ENCODE data around the gene THRB.

THRB gene

DNA sequence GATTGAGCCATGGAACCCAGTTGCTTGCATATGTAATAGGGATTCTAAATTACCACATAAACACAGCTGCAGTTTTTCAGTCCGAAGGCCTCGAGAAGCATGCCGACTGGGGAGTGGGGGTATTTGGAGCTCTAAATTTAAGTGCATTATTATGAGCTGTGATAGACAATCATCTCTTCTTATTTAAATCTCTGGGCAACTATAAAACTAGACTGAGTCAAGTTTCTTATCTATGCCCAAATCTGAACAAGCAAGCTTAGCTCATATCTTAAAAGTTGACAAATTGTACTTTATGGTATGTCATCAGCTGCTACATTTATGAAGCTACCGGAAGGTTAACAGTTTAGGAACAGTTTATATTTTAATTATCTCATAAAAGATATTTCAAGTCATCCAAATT, 19.5 kb upstream of the THRB start:
- Histone ChIP-seq H3K27ac (no peak overlapping the region), H3K4me3 (no peak overlapping the region)

DNA sequence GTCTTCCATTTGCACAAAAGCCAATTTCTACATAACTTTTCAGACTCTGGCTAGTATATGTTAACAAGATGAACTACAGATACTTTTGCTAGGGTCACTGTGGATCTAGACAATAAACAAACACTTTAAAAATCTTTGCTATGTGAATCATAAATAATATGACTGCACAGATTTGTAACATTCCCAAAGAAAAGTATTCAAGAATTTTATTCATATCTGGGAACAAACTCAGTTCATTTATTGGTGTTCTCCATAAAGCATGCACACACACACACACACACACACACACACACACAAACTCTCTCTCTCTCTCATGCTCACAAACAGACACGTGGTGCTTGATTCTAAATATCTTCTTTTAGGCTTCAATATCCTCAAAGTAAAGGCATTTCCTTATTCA, 18.8 kb upstream of the THRB start:
- Histone ChIP-seq H3K27ac (no peak overlapping the region), H3K4me3 (no peak overlapping the region)

DNA sequence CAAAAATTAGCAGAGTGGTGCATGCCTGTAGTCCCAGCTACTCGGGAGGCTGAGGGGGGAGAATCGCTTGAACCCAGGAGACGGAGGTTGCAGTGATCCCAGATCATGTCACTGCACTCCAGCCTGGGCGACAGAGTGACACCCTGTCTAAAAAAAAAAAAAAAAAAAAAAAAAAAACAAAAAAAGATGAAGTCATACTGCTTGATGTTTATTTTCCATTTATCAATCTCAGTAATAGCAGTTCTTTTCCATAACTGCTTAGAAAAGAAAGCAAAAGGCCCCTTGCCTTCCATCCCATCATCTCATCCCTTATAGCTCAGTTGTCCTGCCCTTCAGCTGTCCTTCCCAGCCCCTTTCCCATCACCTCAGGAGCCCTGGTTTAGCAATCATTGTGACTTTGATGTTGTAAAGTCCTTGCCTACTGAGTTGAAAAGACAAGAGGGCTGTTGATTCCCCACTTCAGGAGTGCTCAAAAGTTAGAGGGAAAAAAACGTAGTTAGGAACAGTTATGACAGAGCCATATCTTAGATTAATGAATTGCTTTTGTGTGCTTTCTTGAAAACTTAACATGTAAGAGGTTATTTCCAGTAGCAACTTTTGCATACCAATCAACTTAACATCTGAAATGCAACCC, 18.0 kb upstream of the THRB start:
- Histone ChIP-seq H3K4me3 (no peak overlapping the region), H3K27ac (no peak overlapping the region)

DNA sequence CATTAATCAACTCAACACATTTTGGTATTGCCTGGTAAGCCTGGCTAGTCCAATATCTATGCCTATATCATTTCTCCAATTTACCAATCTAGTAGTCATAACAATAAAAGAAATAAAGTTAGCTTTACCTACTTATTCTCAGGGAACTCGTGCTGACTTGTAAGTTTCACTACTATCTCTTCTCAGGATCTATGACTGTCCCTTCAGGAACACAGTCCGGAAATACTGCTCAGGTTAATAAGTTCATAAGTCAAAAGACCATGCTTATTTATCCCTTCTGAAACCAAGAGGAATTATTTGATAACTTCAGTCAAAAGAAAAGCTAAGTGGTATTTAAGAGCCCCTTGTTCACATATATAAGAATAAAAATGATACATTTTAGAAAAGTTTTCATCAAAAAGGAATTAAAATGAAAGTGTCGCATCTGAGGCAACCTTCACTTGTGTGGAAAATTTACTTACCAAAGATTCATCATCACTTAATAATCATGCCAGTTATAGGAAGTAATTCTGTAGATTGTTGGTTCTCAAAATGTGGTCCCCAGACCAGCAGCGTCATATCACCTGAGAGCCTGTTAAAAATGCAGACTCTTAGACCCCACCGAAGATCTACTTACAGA, 15.5 kb upstream of the THRB start:
- H3K27ac ChIP-seq = no peak overlapping the region
- H3K4me3 ChIP-seq = no peak overlapping the region

DNA sequence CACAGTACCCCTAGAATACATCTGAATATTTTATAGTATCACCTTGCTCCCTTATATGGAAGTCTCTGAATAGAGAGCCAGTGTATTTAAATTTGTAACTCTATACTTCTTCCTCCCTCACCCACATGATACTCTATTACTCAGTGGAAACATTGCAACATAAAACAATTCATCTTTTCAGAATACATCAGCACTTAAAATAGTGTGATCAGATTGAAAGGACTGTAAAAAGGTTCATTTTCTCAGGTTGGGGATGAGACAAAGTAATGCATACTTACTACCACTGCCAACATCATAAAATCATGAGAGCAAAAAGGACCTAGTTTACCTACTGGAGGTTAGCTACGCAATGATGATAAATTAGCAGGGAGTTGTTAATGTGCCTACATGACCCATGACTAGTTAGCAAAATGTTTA, 13.8 kb upstream of the THRB start:
- Histone ChIP-seq H3K4me3 (no peak overlapping the region), H3K27ac (peak overlapping the region in 2 of 21 experiments; percentile 32 to 74)

DNA sequence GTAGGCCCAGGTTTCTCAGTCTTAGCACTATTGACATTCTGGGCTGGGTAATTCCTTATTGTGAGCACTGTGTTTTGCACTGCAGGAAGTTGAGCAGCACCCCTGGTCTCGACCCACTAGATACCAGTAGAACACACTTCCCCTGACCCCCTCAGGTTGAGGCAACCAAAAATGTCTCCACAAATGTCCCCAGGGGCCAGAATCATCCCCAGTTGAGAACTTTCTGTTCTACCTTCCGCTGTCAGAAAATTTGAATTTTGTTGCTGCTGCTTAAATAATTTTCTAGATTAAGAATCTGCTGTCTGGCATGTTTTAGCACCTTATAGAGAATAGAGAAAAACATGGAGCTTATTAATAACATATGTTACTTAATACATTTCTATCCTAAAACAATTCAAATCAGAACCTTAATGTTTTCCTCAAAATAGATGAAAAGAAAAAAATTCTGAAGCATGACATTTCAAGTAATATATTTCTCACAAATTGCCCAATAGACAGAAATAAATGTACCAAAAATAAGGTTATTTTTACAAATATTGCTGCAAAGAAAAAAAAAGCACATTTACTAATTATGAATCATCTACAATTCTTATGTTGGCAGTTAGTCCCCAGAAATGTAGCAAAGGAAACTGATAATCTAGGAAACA, 13.2 kb upstream of the THRB start:
- peak overlapping the region in 6 of 21 experiments; percentile 13 to 74 (median 34) for H3K27ac ChIP-seq

DNA sequence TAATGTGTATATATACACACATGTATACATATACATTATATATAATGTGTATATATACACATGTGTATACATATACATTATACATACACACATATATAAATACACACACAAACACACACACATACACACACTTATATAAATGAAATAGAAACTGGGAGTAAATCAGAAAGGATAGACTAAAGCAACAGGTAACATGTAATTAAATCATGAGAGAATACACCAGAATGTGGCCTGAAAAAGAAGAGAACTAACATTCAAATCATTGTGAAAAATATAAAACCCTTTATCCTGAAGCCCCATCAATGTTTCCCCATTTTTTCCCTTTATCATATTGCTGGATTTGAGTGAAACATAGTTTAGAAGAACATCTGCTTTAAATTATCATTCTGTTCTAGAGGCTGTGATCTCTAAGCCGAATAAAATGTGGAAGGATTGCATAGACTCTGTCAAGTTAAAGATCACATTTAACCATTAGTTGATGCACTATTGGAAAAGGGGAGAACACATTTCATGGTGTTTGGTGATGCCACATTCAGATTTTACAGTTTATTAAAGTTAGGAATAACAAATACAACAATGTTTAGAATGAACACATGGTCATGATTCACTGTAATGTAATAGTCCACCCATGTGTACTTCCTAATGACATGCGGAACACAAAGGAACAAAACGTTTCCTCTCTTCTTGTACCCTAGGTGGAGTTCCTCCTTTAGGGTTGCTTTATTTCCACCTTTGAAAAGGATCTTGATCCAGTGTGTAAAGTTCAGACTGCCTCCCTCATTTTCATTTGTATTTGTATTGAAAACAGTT, 12.5 kb upstream of the THRB start:
- Histone ChIP-seq H3K4me3 (no peak overlapping the region), H3K27ac (peak overlapping the region in 6 of 21 experiments; percentile 13 to 74 (median 34))

More for the DNA sequence above, 13.2 kb upstream of the THRB start:
- no peak overlapping the region for H3K4me3 ChIP-seq

DNA sequence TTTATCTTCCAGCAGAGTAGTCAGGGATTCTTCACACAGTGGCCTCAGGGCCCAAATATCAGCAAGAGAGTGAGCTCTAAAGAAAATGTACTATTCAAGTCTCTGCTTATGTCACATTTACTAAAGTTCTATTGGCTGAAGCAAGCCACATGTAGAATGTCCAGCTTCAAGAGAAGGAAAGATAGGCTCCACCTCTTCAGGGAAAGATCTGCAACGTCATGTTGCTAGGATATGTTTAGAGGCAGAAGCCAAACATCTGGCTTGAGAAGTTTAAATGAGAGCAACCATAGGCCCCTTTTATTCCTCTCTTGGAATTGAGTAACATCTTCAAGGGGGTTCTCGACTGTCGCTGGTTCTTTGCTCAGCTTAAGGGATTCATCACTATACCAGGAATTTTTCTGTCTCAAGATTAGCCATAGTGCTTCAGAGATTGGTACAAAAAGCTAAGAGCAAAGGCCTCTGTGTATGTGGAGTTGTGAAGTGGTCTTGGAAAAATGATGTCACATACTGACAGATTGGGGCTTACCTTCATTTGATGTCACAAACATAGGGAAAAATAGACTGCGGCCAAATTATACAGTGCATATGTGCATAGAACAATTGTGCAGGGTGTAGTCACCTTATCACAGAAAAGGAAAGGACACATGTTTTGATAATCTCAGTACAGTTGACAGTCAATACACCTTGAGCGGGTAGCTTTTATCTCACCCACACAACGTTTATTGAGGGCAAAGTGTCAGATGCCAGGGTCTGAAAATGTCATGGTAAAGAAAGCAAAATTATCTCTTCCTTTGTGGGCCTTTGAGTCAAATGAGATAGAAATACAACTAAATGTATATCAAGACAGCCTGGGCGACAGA, 11.3 kb upstream of the THRB start:
- Histone ChIP-seq H3K27ac (peak overlapping the region in 10 of 21 experiments; percentile 2 to 54 (median 27)), H3K4me3 (no peak overlapping the region)

DNA sequence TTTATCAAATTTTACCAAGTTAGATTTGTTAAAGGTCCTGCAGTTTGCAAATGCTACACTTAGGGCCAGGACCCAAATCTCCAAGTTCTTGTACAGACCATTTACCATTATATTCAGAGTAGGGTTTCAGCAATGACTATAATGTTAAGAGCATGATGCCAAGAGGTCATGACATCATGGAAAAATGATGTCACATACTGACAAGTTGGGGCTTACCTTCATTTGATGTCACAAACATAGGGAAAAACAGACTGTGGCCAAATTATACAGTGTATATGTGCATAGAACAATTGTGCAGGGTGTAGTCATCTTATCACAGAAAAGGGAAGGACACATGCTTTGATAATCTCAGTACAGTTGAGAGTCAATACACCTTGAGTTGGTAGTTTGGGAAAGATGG, 10.1 kb upstream of the THRB start:
- no peak overlapping the region for H3K27ac ChIP-seq
- H3K4me3 ChIP-seq = no peak overlapping the region

DNA sequence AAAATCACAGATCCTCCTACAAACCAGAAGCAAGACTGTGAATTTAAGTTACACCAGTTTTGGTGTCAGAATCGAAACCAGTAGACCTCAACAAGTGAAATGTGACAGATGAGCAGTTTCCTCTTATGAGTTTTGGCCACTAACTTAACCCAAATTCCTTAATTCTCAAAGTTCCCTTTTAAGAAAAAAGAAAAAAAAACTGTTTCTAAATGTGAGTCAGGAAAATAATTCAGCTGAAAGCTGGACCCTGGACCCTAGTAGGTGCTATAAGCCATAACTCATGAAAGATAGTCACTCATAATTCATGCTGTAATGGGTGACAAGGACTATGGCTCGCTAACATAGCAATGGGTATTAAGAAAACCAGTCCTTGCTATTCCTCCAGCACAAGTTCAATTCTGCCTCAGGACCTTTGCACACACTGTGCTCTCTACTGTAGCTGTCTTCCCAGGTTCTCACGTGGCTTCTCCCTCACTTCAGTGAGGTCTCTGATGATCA, 9.0 kb upstream of the THRB start:
- no peak overlapping the region for H3K4me3 ChIP-seq
- no peak overlapping the region for H3K27ac ChIP-seq

DNA sequence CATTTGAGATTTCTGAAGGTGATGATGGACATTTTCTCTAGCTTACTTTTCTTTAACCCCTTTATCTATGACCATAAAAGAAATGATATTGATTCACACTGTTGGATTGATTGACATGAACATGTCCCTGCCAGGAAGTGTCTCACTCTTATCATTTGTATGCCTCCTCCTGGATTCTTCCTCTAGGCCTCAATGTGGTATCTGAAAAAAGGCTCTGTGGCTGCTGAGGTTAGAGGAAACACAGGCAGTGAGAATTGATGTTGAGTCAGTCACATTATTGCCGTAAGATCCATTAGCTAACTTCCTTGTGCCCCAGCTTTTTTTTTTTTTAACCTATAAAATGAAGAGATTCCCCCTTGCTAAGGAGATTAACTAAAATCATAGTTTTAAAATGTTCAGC, 8.0 kb upstream of the THRB start:
- H3K27ac ChIP-seq = no peak overlapping the region
- H3K4me3 ChIP-seq = no peak overlapping the region

DNA sequence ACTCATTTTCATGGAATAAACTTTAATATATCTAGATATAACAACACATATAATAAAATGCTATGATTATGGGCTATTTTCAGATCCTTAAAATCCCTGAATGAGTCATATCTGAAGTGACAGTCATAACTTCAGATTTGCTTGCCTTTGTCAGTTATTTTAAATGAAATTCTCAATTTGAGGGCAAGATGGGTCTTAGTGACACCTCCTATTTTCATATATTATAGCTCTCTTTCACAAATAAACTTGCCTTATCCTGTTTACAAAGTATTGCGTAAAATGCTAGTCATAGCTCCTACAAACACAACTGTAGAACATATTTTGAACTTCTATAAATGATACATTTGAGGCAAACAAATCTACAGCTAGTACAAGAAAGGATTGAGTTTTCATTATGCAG, 6.2 kb upstream of the THRB start:
- Histone ChIP-seq H3K27ac (no peak overlapping the region), H3K4me3 (no peak overlapping the region)

DNA sequence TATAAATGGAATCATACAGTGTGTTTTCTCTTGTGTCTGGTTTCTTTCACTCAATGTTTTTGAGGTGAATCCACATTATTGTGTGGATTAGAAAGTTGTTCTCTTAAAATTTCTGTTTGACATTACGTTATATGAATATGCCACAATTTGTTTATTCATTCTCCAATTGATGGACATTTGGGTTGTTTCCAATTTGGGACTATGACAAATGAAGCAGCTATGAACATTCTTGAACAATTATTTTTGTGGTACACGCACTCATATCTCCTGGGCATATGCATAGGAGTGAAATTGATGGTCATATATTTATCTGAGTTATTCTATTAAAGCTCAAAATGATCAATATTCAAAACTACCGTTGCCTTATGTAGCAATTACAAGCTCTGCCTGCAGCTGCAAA, 5.3 kb upstream of the THRB start:
- Histone ChIP-seq H3K27ac (no peak overlapping the region), H3K4me3 (no peak overlapping the region)

DNA sequence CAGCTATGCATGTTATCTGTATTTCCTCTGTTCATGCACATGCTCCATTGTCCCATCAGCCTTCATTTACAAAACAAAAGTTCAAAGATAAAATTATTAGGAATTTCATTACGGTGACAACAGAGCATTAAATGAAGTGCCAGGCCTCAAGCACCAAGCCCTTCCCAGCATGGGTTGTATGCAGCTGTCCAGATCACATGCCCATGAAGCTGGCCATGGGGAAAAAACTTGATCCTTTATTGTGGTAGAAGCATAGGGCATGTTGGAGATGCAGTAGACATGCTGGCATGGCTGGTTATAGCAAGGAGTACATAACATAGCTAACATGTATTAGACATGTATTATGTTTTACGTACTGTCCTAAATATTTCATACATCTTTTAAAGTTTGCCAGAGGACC, 4.1 kb upstream of the THRB start:
- no peak overlapping the region for H3K4me3 ChIP-seq
- no peak overlapping the region for H3K27ac ChIP-seq

DNA sequence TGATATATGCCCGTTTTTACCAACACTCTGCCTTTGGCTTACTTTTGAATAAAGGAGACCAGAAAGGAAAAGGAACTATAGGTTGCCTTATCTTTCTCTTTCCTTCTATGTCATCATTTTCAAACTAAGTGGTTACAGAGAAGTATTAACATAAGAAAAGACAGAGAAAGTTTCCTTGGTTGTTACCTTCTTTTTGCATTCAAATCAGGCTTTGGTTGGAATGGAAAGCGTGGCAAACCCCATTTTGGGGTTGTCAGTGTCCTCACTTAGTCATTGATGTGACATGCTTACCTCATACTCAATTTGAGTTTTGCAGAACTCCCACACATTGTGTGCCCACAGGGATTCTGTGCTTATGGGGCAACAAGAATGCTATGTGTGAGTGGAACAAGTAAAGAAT, 3.7 kb upstream of the THRB start:
- no peak overlapping the region for H3K4me3 ChIP-seq
- no peak overlapping the region for H3K27ac ChIP-seq

DNA sequence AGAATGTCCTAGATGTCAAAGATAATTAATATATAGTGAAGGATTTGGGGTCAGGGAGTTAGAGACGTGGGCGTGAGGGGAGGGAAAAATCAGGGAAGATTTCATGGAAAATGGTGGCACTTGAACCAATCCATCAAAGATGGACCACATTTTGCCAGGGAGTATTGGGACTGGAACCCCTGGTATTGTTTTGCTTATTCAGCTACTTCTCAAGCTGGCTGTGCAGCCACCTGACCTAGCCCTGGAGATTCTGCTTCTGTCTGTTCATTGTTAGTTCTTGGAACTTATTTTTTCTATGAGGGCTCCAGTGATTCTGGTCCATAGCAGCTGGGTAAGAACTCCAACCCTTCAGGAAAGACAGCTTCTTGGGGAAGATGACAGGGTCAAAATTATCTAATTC, 3.3 kb upstream of the THRB start:
- no peak overlapping the region for H3K4me3 ChIP-seq
- H3K27ac ChIP-seq = no peak overlapping the region

DNA sequence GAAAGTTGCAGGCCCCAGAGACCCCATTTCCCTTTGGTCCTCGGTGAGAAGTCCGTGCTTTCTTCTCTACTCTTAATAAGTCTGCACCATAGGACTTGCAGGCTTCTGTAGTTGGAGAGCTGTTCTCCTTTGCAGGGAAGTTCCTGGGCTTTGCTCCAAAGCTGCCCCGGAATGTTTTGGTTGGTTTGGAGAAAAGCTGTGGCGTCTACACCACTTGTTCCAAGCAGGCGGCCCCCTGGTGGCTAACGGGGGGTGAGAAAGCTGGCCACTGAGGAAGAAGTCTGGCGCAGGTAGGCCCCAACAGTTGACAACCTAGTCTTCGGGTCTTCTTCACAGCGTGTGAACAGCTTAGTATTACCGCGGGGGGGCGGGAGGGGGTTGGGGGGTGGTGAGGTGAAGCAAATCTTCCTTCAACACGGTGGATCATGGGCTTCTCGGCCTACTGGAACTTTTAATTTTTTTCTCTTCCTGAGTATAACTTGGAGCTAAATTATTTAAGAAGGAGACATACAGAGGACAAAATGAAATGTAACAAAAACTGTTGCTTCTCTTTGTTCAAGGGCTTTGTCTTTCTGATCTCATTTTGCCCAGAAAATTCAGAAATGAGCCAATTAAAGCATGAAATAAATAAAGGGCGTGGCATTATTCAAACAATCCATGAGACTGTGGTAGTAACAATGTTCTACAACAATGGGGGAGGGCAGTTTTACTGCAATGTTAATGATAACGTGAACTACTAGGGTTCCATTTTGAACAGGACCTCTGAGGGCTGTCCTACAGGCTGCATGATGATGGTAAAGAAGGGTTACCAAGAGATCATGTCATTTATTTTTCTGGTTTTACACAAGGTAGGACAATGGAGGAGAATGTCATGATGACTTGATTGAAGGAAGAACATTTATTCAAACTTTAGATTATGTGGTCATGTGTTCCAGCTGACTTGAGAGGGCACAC, 2.2 kb upstream of the THRB start:
- Histone ChIP-seq H3K27ac (peak overlapping the region in 2 of 21 experiments; percentile 20 to 92), H3K4me3 (no peak overlapping the region)

DNA sequence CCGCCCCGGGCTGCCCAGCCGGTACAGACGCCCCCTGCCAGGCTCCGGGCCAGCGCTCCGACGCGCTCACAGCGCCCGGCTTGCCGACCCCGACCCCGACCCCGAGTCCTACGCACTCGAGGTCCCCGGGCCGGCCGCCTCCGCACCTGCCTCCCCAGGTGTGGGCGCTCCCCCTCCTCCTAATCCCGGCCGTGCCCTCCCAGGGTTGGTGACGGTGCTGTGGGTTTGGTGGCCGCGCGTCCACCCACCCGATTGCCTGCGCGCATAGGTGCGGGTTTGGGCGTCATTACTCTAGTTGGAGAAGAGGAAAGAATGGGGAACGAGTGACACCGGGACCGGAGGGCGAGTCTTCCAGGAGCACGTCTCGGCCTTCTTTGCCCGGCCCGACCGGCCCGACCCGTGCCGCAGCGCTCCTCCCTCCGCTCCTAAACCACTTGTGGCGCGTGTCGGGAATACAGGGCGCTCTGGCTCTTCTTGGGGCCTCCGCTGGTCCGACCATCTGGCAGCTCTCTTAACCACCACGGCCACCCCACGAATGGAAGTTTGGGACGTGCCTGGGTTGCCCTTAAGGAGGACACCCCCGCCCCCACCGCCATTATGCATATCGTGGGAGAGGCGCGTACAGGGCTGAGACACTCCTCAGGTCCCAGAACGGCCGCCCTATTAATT, 810 bp upstream of the THRB start:
- Histone ChIP-seq H3K4me3 (peak overlapping the region; percentile 40 to 78 (median 68)), H3K27ac (peak overlapping the region; percentile 77 to 97 (median 92))
